Measurements from ENCODE around the gene ZNF407.

Gene ZNF407

DNA sequence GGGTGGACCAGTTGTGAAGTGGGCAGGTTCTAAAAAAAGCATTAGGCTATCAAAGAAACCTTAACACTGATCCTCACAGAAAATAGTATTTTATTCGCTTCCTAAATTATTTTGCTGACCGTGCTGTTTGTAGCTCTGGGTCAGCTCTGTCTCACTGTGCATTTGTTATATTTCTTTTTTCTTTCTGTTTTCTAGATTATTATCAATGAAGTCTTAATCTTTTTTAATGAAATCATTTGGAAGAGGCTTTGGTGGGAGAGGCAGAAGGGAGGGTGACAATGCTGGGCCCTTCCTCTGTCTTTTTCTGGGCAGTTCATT is 397.7 kb downstream of the ZNF407 start:
- Histone ChIP-seq H3K9ac (no peak overlapping the region), H3K4me1 (ENCODE audit: low read depth, poor library complexity, severe bottlenecking) (peaks cover 21% of the 10 kb centered on the region), H3K36me3 (ENCODE audit: insufficient read depth) (no peaks in the 10 kb centered on the region), H3K4me2 (no peak overlapping the region), H3K4me3 (IDR thresholded peaks at IDR 0.05; ENCODE audit: insufficient read depth, low read depth, low read length) (no peak overlapping the region), H2AFZ (ENCODE audit: low read depth) (no peak overlapping the region), H3K79me2 (ENCODE audit: insufficient read depth, low read depth) (no peaks in the 10 kb centered on the region), H3K27ac (no peak overlapping the region), H4K20me1 (ENCODE audit: insufficient read depth) (no peaks in the 10 kb centered on the region), H3K27me3 (ENCODE audit: insufficient read depth, low read depth) (no peaks in the 10 kb centered on the region)
- TF ChIP-seq, protein P1, sequence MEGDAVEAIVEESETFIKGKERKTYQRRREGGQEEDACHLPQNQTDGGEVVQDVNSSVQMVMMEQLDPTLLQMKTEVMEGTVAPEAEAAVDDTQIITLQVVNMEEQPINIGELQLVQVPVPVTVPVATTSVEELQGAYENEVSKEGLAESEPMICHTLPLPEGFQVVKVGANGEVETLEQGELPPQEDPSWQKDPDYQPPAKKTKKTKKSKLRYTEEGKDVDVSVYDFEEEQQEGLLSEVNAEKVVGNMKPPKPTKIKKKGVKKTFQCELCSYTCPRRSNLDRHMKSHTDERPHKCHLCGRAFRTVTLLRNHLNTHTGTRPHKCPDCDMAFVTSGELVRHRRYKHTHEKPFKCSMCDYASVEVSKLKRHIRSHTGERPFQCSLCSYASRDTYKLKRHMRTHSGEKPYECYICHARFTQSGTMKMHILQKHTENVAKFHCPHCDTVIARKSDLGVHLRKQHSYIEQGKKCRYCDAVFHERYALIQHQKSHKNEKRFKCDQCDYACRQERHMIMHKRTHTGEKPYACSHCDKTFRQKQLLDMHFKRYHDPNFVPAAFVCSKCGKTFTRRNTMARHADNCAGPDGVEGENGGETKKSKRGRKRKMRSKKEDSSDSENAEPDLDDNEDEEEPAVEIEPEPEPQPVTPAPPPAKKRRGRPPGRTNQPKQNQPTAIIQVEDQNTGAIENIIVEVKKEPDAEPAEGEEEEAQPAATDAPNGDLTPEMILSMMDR (conservative IDR thresholded peaks at IDR 0.05; ENCODE audit: low read depth, low read length), result no peak

- Histone ChIP-seq H3K9ac (no peak overlapping the region), H3K4me3 (IDR thresholded peaks at IDR 0.05; ENCODE audit: insufficient read depth, low read depth, low read length) (no peak overlapping the region), H3K36me3 (ENCODE audit: insufficient read depth) (no peaks in the 10 kb centered on the region), H3K4me1 (ENCODE audit: low read depth, poor library complexity, severe bottlenecking) (peaks cover 14% of the 10 kb centered on the region), H4K20me1 (ENCODE audit: insufficient read depth) (no peaks in the 10 kb centered on the region), H3K79me2 (ENCODE audit: insufficient read depth, low read depth) (no peaks in the 10 kb centered on the region), H3K27me3 (ENCODE audit: insufficient read depth, low read depth) (no peaks in the 10 kb centered on the region), H3K27ac (no peak overlapping the region), H2AFZ (ENCODE audit: low read depth) (no peak overlapping the region), H3K4me2 (no peak overlapping the region)
- TF ChIP-seq, protein P1 (conservative IDR thresholded peaks at IDR 0.05; ENCODE audit: low read depth, low read length), result no peak
Measured at GRCh38 chr18:74996055-74996454, 398.4 kb downstream of the ZNF407 start.

- Histone ChIP-seq H3K27me3 (ENCODE audit: insufficient read depth, low read depth) (no peaks in the 10 kb centered on the region), H3K4me1 (ENCODE audit: low read depth, poor library complexity, severe bottlenecking) (peaks cover 5% of the 10 kb centered on the region), H3K9ac (no peak overlapping the region), H3K4me3 (IDR thresholded peaks at IDR 0.05; ENCODE audit: insufficient read depth, low read depth, low read length) (no peak overlapping the region), H2AFZ (ENCODE audit: low read depth) (no peak overlapping the region), H4K20me1 (ENCODE audit: insufficient read depth) (no peaks in the 10 kb centered on the region), H3K27ac (no peak overlapping the region), H3K4me2 (no peak overlapping the region), H3K79me2 (ENCODE audit: insufficient read depth, low read depth) (no peaks in the 10 kb centered on the region), H3K36me3 (ENCODE audit: insufficient read depth) (no peaks in the 10 kb centered on the region)
- TF ChIP-seq, protein P1 (conservative IDR thresholded peaks at IDR 0.05; ENCODE audit: low read depth, low read length), result no peak
Measured at GRCh38 chr18:74996996-74997395, 399.3 kb downstream of the ZNF407 start.

DNA sequence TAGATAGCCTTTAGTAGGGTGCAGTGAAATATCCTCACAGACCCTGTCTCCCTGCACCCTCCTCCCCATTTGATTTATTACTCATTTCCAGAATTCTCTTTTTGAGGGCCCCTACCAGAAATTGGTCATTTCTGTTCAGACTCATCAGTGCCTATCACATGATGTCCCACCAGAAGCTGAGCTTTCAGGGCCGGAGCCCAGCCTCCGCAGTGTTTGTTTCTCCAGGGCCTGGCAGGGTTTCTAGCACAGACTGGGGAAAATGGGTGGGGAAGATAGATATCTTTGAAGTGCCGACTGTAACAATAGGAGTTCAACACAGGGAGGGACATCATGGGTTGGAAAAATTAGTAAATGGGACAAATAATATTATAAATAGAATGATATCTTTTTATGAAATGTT is 403.2 kb downstream of the ZNF407 start:
- Histone ChIP-seq H3K4me3 (IDR thresholded peaks at IDR 0.05; ENCODE audit: insufficient read depth, low read depth, low read length) (no peak overlapping the region), H2AFZ (ENCODE audit: low read depth) (no peak overlapping the region), H3K79me2 (ENCODE audit: insufficient read depth, low read depth) (no peaks in the 10 kb centered on the region), H3K27me3 (ENCODE audit: insufficient read depth, low read depth) (no peaks in the 10 kb centered on the region), H3K4me2 (no peak overlapping the region), H4K20me1 (ENCODE audit: insufficient read depth) (no peaks in the 10 kb centered on the region), H3K9ac (no peak overlapping the region), H3K27ac (no peak overlapping the region), H3K4me1 (ENCODE audit: low read depth, poor library complexity, severe bottlenecking) (no peaks in the 10 kb centered on the region), H3K36me3 (ENCODE audit: insufficient read depth) (no peaks in the 10 kb centered on the region)
- TF ChIP-seq, protein P1 (conservative IDR thresholded peaks at IDR 0.05; ENCODE audit: low read depth, low read length), result no peak

DNA sequence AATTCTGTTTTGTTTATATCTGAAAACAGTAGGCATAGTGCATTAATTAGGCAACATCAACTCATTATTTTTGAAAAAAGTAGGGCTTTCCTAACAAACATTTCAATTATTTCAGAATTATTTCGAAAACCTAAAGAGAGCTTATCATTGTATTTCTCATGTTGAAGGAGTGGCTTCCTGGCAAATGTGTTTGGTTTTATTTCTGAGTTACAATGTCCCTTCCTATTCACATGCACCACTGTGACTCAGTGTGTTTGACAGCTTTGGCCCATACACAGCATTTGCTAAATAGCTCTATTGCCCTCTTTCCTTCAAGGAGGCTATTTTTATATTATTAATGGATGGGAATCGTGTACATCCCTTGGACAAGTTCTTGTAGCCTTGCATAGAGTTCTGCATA is 405.4 kb downstream of the ZNF407 start:
- Histone ChIP-seq H4K20me1 (ENCODE audit: insufficient read depth) (no peaks in the 10 kb centered on the region), H3K79me2 (ENCODE audit: insufficient read depth, low read depth) (no peaks in the 10 kb centered on the region), H2AFZ (ENCODE audit: low read depth) (no peak overlapping the region), H3K4me2 (no peak overlapping the region), H3K27ac (no peak overlapping the region), H3K9ac (no peak overlapping the region), H3K4me1 (ENCODE audit: low read depth, poor library complexity, severe bottlenecking) (no peaks in the 10 kb centered on the region), H3K27me3 (ENCODE audit: insufficient read depth, low read depth) (no peaks in the 10 kb centered on the region), H3K4me3 (IDR thresholded peaks at IDR 0.05; ENCODE audit: insufficient read depth, low read depth, low read length) (no peak overlapping the region), H3K36me3 (ENCODE audit: insufficient read depth) (no peaks in the 10 kb centered on the region)
- TF ChIP-seq, protein P1 (conservative IDR thresholded peaks at IDR 0.05; ENCODE audit: low read depth, low read length), result no peak

All from KMS-11 (cell line).